NK-92 (cell line): ENCODE data around the gene TMPRSS3.

Experiments
- DNase-seq: peaks from one replicate; lab custom pipeline; 2025; ENCODE audit not compliant: unreplicated experiment; lab: John Stamatoyannopoulos, UW

TMPRSS3 gene

GRCh38 chr21:42429021-42429420 is 33.2 kb upstream of the TMPRSS3 start:
- DNase-seq, result no peak

- no peak for DNase-seq
Observed at GRCh38 chr21:42427809-42428419, 32.1 kb upstream of the TMPRSS3 start.

GRCh38 chr21:42426876-42427480 is 31.1 kb upstream of the TMPRSS3 start:
- DNase-seq, result no peak

GRCh38 chr21:42426424-42426823 is 30.6 kb upstream of the TMPRSS3 start:
- no peak for DNase-seq

- DNase-seq, result no peak
Observed at GRCh38 chr21:42425591-42425990, 29.7 kb upstream of the TMPRSS3 start.

GRCh38 chr21:42424914-42425541 is 29.2 kb upstream of the TMPRSS3 start:
- no peak for DNase-seq

- DNase-seq, result no peak
Observed at GRCh38 chr21:42423685-42424084, 27.8 kb upstream of the TMPRSS3 start.

GRCh38 chr21:42423197-42423675 is 27.4 kb upstream of the TMPRSS3 start:
- DNase-seq, result no peak

- no peak for DNase-seq
Observed at GRCh38 chr21:42421018-42421793, 25.4 kb upstream of the TMPRSS3 start.

GRCh38 chr21:42419845-42420244 is 24.0 kb upstream of the TMPRSS3 start:
- no peak for DNase-seq

- no peak for DNase-seq
Observed at GRCh38 chr21:42418886-42419285, 23.0 kb upstream of the TMPRSS3 start.

- DNase-seq, result no peak
Observed at GRCh38 chr21:42417533-42417932, 21.7 kb upstream of the TMPRSS3 start.

GRCh38 chr21:42414928-42415769 is 19.3 kb upstream of the TMPRSS3 start:
- DNase-seq, result no peak

- no peak for DNase-seq
Observed at GRCh38 chr21:42414553-42414927, 18.7 kb upstream of the TMPRSS3 start.

- DNase-seq, result no peak
Observed at GRCh38 chr21:42414066-42414465, 18.2 kb upstream of the TMPRSS3 start.

- DNase-seq, result no peak
Observed at GRCh38 chr21:42413500-42413899, 17.6 kb upstream of the TMPRSS3 start.

- DNase-seq, result no peak
Observed at GRCh38 chr21:42413093-42413492, 17.2 kb upstream of the TMPRSS3 start.

GRCh38 chr21:42412636-42412933 is 16.7 kb upstream of the TMPRSS3 start:
- DNase-seq, result no peak

- DNase-seq, result no peak
Observed at GRCh38 chr21:42411891-42412635, 16.2 kb upstream of the TMPRSS3 start.

- no peak for DNase-seq
Observed at GRCh38 chr21:42411197-42411869, 15.5 kb upstream of the TMPRSS3 start.
